GM23248 (cell line): ENCODE measurements around the gene VEGFB. TPM values are rescaled to one million over a fixed set of nuclear protein-coding genes. Genes with fewer than 3 reads are reported as not detected.

Experiments
- DNase-seq: peaks from one replicate; pipeline ENCODE4 v3.0.0-alpha.2; 2015
- H2AFZ ChIP-seq: fragments of 200-600 bp; sonication (generic); 2 replicates; pipeline ENCODE4 v1.6.1; 2016; ENCODE audit warnings: antibody characterized with exemption
- H3F3A ChIP-seq: fragments of 200-600 bp; sonication (generic); 2 replicates; pipeline ENCODE4 v1.6.1; 2016; ENCODE audit warnings: mild to moderate bottlenecking, antibody characterized with exemption, mixed run types; ENCODE audit not compliant: insufficient read depth
- H3K27ac ChIP-seq: fragments of 200-600 bp; sonication (generic); 2 replicates; pipeline ENCODE4 v1.5.1; 2016; ENCODE audit warnings: mild to moderate bottlenecking
- H3K27me3 ChIP-seq: fragments of 200-600 bp; sonication (generic); replicated peaks from 2 replicates; pipeline ENCODE4 v1.6.1; 2016; ENCODE audit warnings: mild to moderate bottlenecking; ENCODE audit not compliant: insufficient read depth
- H3K36me3 ChIP-seq: fragments of 200-600 bp; sonication (generic); 2 replicates; pipeline ENCODE4 v1.6.1; 2016; ENCODE audit warnings: low read depth, mild to moderate bottlenecking
- H3K4me1 ChIP-seq: fragments of 200-600 bp; sonication (generic); 2 replicates; pipeline ENCODE4 v1.6.1; 2016; ENCODE audit warnings: mild to moderate bottlenecking; ENCODE audit not compliant: insufficient read depth
- H3K4me2 ChIP-seq: fragments of 200-600 bp; sonication (generic); one replicate; pipeline ENCODE4 v1.6.1; 2016; ENCODE audit warnings: mild to moderate bottlenecking; ENCODE audit not compliant: unreplicated experiment
- H3K4me3 ChIP-seq: fragments of 200-600 bp; sonication (generic); 2 replicates; pipeline ENCODE4 v1.5.1; 2016; ENCODE audit warnings: mild to moderate bottlenecking
- H3K79me2 ChIP-seq: fragments of 200-600 bp; sonication (generic); 2 replicates; pipeline ENCODE4 v1.6.1; 2016; ENCODE audit warnings: mild to moderate bottlenecking; ENCODE audit not compliant: insufficient read depth
- H3K9ac ChIP-seq: fragments of 200-600 bp; sonication (generic); 2 replicates; pipeline ENCODE4 v1.6.1; 2016; ENCODE audit warnings: mild to moderate bottlenecking
- H3K9me2 ChIP-seq: fragments of 200-600 bp; sonication (generic); 2 replicates; pipeline ENCODE4 v1.6.1; 2016; ENCODE audit warnings: mixed run types, mild to moderate bottlenecking, moderate library complexity; ENCODE audit not compliant: insufficient read depth
- H3K9me3 ChIP-seq: fragments of 200-600 bp; sonication (generic); one replicate; pipeline ENCODE4 v1.6.1; 2017; ENCODE audit warnings: low read depth
- H4K20me1 ChIP-seq: fragments of 200-600 bp; sonication (generic); 2 replicates; pipeline ENCODE4 v1.6.0; 2016; ENCODE audit not compliant: insufficient read depth
- EZH2 ChIP-seq: fragments of 200-600 bp; sonication (generic); IDR thresholded peaks from 2 replicates; pipeline ENCODE4 v1.6.1; 2018; ENCODE audit warnings: antibody characterized with exemption, mild to moderate bottlenecking; ENCODE audit not compliant: insufficient read depth, poor library complexity, severe bottlenecking
- EZH2phosphoT487 ChIP-seq: fragments of 200-600 bp; sonication (generic); IDR thresholded peaks from 2 replicates; pipeline ENCODE4 v1.6.1; 2018; ENCODE audit warnings: antibody characterized with exemption, moderate library complexity, mild to moderate bottlenecking, low read depth; ENCODE audit not compliant: insufficient read depth
- WGBS, 2 experiments: methylation state at CpG; one replicate each; pipeline ENCODE4 v1.1.6; 2015 to 2017; ENCODE audit warnings: low lambda C conversion rate in 2 of 2, low coverage in 1 of 2; ENCODE audit errors: missing lambda C conversion rate in 2 of 2; 5-methylcytosine and 5-hydroxymethylcytosine counted together
- in situ Hi-C: fragments of 300-500 bp; cut with MboI; formaldehyde crosslinking; loops from 2 replicates; pipeline ENCODE4 v1.15.0; 2020
- polyA plus RNA-seq: library from polyadenylated mRNA; unstranded; fragments of >200 nt; fragmentation: Nextera tagmentation; extraction: Ambion mirVana; gene quantifications from 2 replicates; pipeline ENCODE4 v1.2.1, GENCODE V29; 2016
- total RNA-seq: library from RNA; depleted of rRNA; stranded (reverse); fragments of >200 nt; shearing (Covaris generic); gene quantifications from 2 replicates; pipeline ENCODE4 v1.2.3, GENCODE V29; 2014

The VEGFB gene
- total and polyA plus RNA-seq, 2 experiments from 2014 or later: 21.6 to 27.8 TPM

- H3K4me2 ChIP-seq: peak within 1 kb of the TSS; percentile 99
- no peaks in the 10 kb centered on the region for H4K20me1 ChIP-seq
Observed at GRCh38 chr11:64251016-64251752, 16.8 kb downstream of the VEGFB start, which contains the start of gene PLCB3. Gene PLCB3 (plus strand): TSS chr11:64251530. CDS start chr11:64251650, 120 bp downstream.

GRCh38 chr11:64251753-64252002 lies 17.3 kb downstream of the VEGFB start:
- WGBS, 2 experiments: 1 to 3% methylated on average over 18 of the region's 18 CpGs
- DNase-seq: no peak
- H3F3A ChIP-seq: peaks cover 5% of the 10 kb centered on the region; the same call in 1 of the 2 replicates
- H3K4me2 ChIP-seq: peak overlapping the region; percentile 99
- H3K9ac ChIP-seq: peak overlapping the region; percentile 87
- H3K79me2 ChIP-seq: peaks cover 29% of the 10 kb centered on the region
- H3K27me3 ChIP-seq: no peaks in the 10 kb centered on the region
- no peaks in the 10 kb centered on the region for H3K9me2 ChIP-seq
- no peaks in the 10 kb centered on the region for H3K9me3 ChIP-seq
- H3K4me1 ChIP-seq: peaks cover 11% of the 10 kb centered on the region; the same call in 1 of the 2 replicates
- in situ Hi-C loops: no loop called here
- H4K20me1 ChIP-seq: no peaks in the 10 kb centered on the region
- peak overlapping the region; percentile 91 for H3K4me3 ChIP-seq
- no peaks in the 10 kb centered on the region; the same call in 1 of the 2 replicates for H3K36me3 ChIP-seq
- TF ChIP-seq EZH2 (no peak), EZH2phosphoT487 (no peak)
- H2AFZ ChIP-seq: peak overlapping the region; percentile 81
- peak overlapping the region; percentile 39 for H3K27ac ChIP-seq

More at GRCh38 chr11:64251016-64251752, 16.8 kb downstream of the VEGFB start, which contains the start of gene PLCB3:
- peaks cover 30% of the 10 kb centered on the region for H3K79me2 ChIP-seq
- peak within 1 kb of the TSS; percentile 91 for H3K4me3 ChIP-seq
- H3K27me3 ChIP-seq: no peaks in the 10 kb centered on the region
- peak within 1 kb of the TSS; percentile 39 for H3K27ac ChIP-seq
- H3F3A ChIP-seq: peaks cover 5% of the 10 kb centered on the region; the same call in 1 of the 2 replicates
- WGBS, 2 experiments: 1 to 2% methylated on average over 19 to 46 of the region's 75 CpGs
- in situ Hi-C loops: no loop called here
- H3K9ac ChIP-seq: peak within 1 kb of the TSS; percentile 87
- H2AFZ ChIP-seq: peak within 1 kb of the TSS; percentile 81
- no peaks in the 10 kb centered on the region; the same call in 1 of the 2 replicates for H3K36me3 ChIP-seq
- H3K9me2 ChIP-seq: no peaks in the 10 kb centered on the region
- no peak for TF ChIP-seq EZH2phosphoT487
- TF ChIP-seq EZH2: no peak
- no peaks in the 10 kb centered on the region for H3K9me3 ChIP-seq
- DNase-seq: peak; percentile 82
- peaks cover 11% of the 10 kb centered on the region; the same call in 1 of the 2 replicates for H3K4me1 ChIP-seq

- peaks cover 29% of the 10 kb centered on the region for H3K79me2 ChIP-seq
- WGBS, 2 experiments: 3% methylated on average over 14 to 23 of the region's 23 CpGs
- peak; percentile 81 for DNase-seq
- no peaks in the 10 kb centered on the region for H3K9me3 ChIP-seq
- peak overlapping the region; percentile 39 for H3K27ac ChIP-seq
- H3K9me2 ChIP-seq: no peaks in the 10 kb centered on the region
- peak overlapping the region; percentile 91 for H3K4me3 ChIP-seq
- peak overlapping the region; percentile 81 for H2AFZ ChIP-seq
- H3F3A ChIP-seq: peaks cover 5% of the 10 kb centered on the region; the same call in 1 of the 2 replicates
- no peaks in the 10 kb centered on the region for H4K20me1 ChIP-seq
- peak overlapping the region; percentile 87 for H3K9ac ChIP-seq
- H3K4me2 ChIP-seq: peak overlapping the region; percentile 99
- peaks cover 11% of the 10 kb centered on the region; the same call in 1 of the 2 replicates for H3K4me1 ChIP-seq
- TF ChIP-seq EZH2: no peak
- no peak for TF ChIP-seq EZH2phosphoT487
- H3K36me3 ChIP-seq: no peaks in the 10 kb centered on the region; the same call in 1 of the 2 replicates
- H3K27me3 ChIP-seq: no peaks in the 10 kb centered on the region
- in situ Hi-C loops: no loop called here
Observed at GRCh38 chr11:64252003-64252872, 17.9 kb downstream of the VEGFB start.

GRCh38 chr11:64253043-64253442 lies 18.7 kb downstream of the VEGFB start:
- peaks cover 2% of the 10 kb centered on the region; the same call in 1 of the 2 replicates for H3F3A ChIP-seq
- WGBS, 2 experiments: 70 to 71% methylated on average over 8 of the region's 8 CpGs
- H3K4me3 ChIP-seq: peak overlapping the region; percentile 91; the same call in 1 of the 2 replicates
- DNase-seq: no peak
- peaks cover 29% of the 10 kb centered on the region for H3K79me2 ChIP-seq
- TF ChIP-seq EZH2 (no peak), EZH2phosphoT487 (no peak)
- H3K4me1 ChIP-seq: peaks cover 11% of the 10 kb centered on the region; the same call in 1 of the 2 replicates
- H4K20me1 ChIP-seq: no peaks in the 10 kb centered on the region
- in situ Hi-C loops: no loop called here
- no peaks in the 10 kb centered on the region; the same call in 1 of the 2 replicates for H3K36me3 ChIP-seq
- peak overlapping the region; percentile 87; the same call in 1 of the 2 replicates for H3K9ac ChIP-seq
- H3K9me2 ChIP-seq: no peaks in the 10 kb centered on the region
- peak overlapping the region; percentile 99 for H3K4me2 ChIP-seq
- H3K9me3 ChIP-seq: no peaks in the 10 kb centered on the region
- H2AFZ ChIP-seq: no peak overlapping the region
- no peak overlapping the region for H3K27ac ChIP-seq
- no peaks in the 10 kb centered on the region for H3K27me3 ChIP-seq
